GM19099 (cell line): Measurements from ENCODE around the gene MBD3L2B.
"Not testable (repeated sequence)": the region's sequence is repeated elsewhere in the genome, so short reads cannot be mapped to it uniquely, and the experiment has no call there.

ENCODE experiments used
- POLR2A ChIP-seq: IDR thresholded peaks from 3 replicates; pipeline ENCODE4 v1.6.1; 2011; ENCODE audit warnings: low read depth; ENCODE audit not compliant: insufficient read length; ENCODE audit errors: extremely low read depth

MBD3L2B gene

DNA sequence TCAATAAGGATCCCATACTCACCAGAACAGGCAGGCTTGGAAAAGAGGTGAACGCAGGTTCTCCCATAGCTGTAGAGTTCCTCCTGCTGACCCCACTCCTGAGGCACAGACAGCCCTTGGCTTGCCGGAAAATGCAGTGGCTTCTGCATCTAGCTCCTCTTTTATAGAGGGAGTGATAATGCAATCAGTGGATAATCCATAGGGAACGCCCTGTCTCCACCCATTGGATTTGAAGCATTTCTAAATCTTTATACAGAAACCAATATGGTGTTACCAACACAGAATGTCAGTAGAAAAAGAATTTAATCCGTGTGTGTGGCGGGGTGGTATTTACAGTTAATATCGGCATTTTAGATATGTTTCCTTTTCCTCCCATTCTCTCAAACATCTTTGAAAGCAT lies at the start of gene MBD3L2B:
Gene MBD3L2B (minus strand): TSS at position 101 of the 400 bp plus-strand sequence. CDS start 34 bp downstream, at position 67.
- TF ChIP-seq POLR2A, result not testable (repeated sequence)

DNA sequence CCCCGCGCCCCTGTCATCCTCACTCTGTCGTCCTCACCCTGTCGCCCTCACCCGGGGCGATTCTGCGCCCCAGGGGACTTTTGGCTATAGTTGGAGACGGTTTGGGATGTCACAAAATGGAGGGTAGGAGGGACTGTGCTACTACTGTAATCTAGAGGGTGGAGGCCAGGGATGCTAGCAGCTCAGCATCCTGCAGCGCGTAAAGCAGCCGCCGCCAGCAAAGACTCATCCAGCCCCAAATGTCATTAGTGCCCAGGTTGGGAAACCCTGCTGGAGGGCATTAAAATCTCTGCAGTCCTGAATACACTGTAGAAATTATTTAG lies 48.6 kb upstream of the MBD3L2B start:
- no peak for TF ChIP-seq POLR2A

GRCh38 chr19:7069042-7069903 lies 48.0 kb upstream of the MBD3L2B start, which contains the start of gene ZNF557:
Gene ZNF557 (plus strand): TSS chr19:7069703. CDS start chr19:7075075, 5,372 bp downstream.
- TF ChIP-seq POLR2A, result peak; percentile 91

DNA sequence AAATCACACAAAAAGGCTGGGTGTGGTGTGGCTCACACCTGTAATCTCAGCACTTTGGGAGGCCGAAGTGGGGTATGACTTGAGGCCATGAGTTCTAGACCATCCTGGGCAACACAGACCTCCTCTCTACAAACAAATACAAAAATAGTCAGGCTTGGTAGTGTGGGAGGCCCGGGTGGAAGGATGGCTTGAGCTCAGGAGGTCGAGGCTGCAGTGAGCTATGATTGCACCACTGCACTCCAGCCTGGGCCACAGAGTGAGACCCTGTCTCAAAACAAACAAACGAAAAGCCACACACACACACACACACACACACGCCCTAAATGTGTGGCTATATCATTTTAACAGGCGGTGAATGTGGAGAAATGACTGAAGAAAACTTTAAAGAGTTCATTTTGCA lies 47.4 kb upstream of the MBD3L2B start:
- no peak for TF ChIP-seq POLR2A

- no peak for TF ChIP-seq POLR2A
These were observed 46.5 kb upstream of the MBD3L2B start for GRCh38 chr19:7067716-7068115.

- no peak for TF ChIP-seq POLR2A
These were observed 42.7 kb upstream of the MBD3L2B start for GRCh38 chr19:7063764-7064418.

GRCh38 chr19:7063339-7063738 lies 42.1 kb upstream of the MBD3L2B start:
- TF ChIP-seq POLR2A, result no peak

GRCh38 chr19:7058576-7058975 lies 37.3 kb upstream of the MBD3L2B start, which contains the start of gene MBD3L3:
Gene MBD3L3 (minus strand): TSS chr19:7058676. CDS start chr19:7058605, 71 bp downstream.
- not testable (repeated sequence) for TF ChIP-seq POLR2A

GRCh38 chr19:7049021-7049420 lies 27.8 kb upstream of the MBD3L2B start, which contains the start of gene MBD3L2:
Gene MBD3L2 (plus strand): TSS chr19:7049321. CDS start chr19:7049374, 53 bp downstream.
- TF ChIP-seq POLR2A, result not testable (repeated sequence)

DNA sequence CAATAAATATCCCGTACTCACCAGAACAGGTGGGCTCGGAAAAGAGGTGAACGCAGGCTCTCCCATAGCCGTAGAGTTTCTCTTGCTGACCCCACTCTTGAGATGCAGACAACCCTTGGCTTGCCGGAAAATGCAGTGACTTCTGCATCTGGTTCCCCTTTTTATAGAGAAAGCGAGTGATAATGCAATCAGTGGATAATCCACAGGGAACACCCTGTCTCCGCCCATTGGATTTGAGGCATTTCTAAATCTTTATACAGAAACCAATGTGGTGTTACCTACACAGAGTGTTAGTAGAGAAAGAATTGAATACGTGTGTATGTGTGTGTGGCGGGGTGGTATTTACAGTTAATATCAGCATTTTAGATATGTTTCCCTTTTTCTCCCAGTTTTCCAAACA lies 18.8 kb upstream of the MBD3L2B start, which contains the start of gene MBD3L4:
Gene MBD3L4 (minus strand): TSS at position 101 of the 400 bp plus-strand sequence. CDS start 35 bp downstream, at position 66.
- not testable (repeated sequence) for TF ChIP-seq POLR2A

DNA sequence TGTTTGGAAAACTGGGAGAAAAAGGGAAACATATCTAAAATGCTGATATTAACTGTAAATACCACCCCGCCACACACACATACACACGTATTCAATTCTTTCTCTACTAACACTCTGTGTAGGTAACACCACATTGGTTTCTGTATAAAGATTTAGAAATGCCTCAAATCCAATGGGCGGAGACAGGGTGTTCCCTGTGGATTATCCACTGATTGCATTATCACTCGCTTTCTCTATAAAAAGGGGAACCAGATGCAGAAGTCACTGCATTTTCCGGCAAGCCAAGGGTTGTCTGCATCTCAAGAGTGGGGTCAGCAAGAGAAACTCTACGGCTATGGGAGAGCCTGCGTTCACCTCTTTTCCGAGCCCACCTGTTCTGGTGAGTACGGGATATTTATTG lies 9.0 kb upstream of the MBD3L2B start, which contains the start of gene MBD3L5:
Gene MBD3L5 (plus strand): TSS at position 301 of the 400 bp plus-strand sequence. CDS start 34 bp downstream, at position 335.
- not testable (repeated sequence) for TF ChIP-seq POLR2A

DNA sequence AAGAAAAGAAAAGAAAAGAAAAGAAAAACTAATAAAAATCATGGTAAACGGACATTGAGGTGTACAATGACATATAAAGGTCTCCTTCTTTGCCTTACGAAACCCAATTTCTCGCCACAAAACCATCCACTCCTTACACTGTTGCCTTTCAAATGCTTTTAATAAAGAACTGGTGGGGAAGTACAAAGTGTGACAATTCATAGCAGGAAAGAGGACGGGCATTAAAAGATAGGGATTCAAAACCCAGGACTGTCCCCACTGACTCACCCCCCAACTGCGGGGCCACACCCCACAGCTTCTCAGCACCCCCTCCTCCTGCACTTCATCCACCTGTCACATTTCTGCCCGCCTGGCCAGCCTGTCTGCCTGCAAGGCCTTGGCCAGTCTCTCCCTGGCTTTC lies 2.4 kb downstream of the MBD3L2B start:
- TF ChIP-seq POLR2A, result no peak

GRCh38 chr19:7013678-7014077 lies 7.6 kb downstream of the MBD3L2B start:
- TF ChIP-seq POLR2A, result no peak

GRCh38 chr19:7010722-7011593 lies 10.3 kb downstream of the MBD3L2B start:
- TF ChIP-seq POLR2A, result no peak
